Activated CD8-positive, alpha-beta memory T cell treated with anti-CD3 and anti-CD28 coated beads, Interleukin-2, amount 50 U/mL, for 4 hours (primary cell): ENCODE data around the gene SLC39A7.

ENCODE experiments used
- DNase-seq: peaks from one replicate; pipeline ENCODE4 v3.0.0-alpha.2; 2020

The SLC39A7 gene

DNA sequence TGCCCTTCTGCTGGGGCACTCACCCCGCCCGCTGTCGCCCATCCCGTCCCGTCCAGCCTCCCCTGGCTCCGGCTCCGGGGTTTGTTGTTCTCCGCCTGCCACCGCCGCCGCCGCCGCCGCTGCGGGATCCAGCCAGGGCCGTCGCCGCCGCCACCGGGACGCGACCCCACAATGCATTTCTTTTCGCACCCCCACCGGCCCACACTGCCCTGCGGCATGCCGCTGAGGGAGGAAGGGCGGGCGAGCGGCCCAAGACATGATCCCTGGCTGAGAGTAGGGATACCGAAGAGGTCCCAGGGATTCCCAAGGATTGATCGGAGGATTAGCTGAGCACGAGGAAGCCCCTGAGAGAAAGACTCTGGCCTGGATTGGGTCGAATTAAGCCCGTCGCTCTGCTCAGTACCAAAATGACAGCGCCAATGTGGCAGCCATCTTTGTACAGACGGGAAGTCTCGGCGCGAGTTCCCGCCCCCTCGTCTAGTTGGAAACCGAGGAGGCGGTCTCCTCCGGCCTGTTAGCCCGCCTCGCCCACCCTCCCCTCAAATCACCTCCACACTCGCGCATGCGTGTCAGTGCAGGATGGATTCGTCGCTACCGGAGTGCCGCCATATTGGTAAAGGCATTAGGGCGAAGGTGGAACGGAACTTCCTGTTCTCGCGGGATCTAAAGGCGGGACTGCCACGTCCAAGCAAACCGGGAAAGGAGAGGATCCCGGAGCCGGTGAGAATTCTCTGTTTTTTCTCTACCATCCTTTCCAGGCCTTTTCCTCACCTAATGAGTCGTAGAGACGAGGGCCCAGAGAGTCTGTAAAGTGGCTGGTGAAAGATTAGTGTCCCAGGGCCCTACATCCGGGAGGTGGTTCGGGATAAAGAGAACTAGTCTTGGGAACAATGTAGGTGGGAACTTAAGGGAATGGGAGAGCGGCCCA, at the start of gene SLC39A7, which contains the start of gene RXRB:
Gene SLC39A7, plus strand, starts transcription at position 649 of the 928 bp plus-strand sequence. CDS start 379 bp downstream, outside the sequence.
Gene RXRB, minus strand, starts transcription at position 447 of the 928 bp plus-strand sequence. Its CDS starts 189 bp downstream, at position 258.
- DNase-seq: peak; percentile 98

GRCh38 chr6:33151050-33151449, 49.6 kb upstream of the SLC39A7 start:
- DNase-seq: no peak

GRCh38 chr6:33154349-33154748, 46.3 kb upstream of the SLC39A7 start:
- DNase-seq: no peak

DNA sequence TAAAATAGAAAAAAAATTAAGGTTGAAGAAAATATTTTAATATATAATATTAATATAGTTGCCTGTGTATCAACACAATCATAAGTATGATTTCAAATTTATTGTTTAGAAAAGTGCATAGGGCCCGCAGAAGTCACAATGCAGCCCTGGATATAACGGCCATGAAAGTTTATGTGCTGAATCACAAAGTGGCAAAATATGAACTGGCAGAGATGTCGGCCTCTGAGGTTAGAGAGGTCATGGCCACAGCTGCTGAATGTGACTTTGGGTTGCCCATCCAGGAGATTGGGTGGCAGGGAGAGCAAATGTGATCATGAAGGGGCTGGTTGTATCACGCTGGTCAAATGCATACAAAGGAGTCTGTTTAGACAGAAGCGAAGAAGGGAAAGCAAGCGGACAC, 44.1 kb upstream of the SLC39A7 start:
- no peak for DNase-seq

DNA sequence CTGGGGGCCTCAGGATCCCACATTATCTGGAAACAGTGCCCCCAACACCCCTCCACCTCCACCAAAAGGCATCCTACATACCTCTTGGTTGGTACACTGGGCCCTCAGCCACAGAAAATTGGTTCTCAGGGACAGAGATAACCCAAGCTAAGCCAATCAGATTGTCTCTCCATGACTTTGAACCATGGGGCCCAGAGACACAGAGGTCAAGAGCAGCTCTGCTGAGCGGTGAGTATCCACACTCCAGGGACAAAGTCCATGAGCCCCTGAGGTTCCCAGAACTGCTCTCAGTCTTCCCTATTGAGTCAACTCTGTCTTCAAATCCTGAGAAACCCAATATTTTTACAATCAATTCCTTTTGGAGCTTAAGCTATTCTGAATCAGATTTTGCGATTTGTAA, 43.7 kb upstream of the SLC39A7 start:
- DNase-seq: no peak

- no peak for DNase-seq
Observed at GRCh38 chr6:33160096-33160495, 40.6 kb upstream of the SLC39A7 start.

GRCh38 chr6:33160728-33161344, 39.8 kb upstream of the SLC39A7 start:
- no peak for DNase-seq

DNA sequence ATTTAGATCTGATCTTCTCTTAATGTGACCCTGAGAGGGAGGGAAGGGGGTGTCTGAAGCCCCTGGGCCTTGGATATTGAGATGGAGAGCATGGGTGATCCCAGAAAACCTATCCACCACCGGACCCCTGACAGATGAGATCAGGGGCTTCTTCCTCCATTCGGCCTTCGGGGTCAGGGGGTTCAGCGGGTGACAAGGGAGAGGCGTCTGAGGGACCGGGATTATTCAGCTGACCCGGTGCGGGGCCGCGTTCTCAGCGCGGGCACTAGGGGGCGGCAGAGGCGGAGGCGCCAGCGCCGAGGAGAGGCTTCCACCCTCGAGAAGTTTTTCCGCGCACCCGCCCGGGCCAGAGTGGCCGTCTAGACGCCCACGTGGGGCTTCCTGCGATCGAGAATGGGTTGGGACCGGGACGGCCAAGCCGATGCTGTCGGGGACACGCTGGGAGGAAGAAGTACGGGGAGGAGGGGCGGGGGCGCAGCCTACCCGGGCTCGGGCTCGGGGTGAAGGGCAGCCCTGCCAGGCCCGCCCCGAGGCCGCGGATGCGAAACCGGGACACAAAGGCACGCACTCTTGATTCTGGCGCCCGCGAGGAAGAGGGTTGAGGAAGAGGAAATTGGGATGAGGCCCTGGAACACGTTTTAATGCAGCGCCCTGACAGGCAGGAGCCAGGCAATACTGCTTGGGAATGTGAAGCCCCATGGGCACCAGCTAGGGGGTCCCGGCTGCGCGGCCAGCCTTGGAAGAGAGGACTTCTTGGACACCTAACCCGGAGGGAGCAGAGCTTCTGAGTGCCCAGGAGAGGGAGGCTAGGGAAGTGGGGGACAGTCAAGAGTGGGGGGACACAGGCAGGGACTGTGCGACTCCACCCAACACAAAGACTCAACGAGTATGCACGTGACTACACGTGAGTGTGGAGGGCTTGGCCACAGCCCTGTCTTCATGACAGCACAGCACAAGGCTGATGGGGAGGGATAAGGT, 39.0 kb upstream of the SLC39A7 start:
- DNase-seq: peak; percentile 87

DNA sequence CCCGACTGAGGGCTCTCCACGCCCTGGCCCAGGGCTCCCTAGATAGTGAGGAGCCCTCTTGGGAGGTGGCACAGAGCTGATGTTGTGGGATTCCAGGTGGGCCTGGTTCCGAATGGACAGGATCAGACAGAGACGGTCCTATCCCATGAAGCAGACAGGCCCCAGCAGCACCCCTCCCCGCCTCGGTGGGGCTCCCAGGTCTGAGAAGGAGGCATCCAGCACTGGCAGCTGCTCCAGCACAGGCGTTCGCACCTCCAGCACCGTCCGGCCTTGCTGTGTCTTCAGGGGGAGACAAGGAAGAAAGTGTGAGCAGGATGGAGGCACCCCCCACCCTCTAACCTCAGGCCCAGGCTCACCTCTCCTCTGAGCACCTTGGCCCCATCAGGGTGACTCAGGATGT, 37.1 kb upstream of the SLC39A7 start:
- no peak for DNase-seq

DNA sequence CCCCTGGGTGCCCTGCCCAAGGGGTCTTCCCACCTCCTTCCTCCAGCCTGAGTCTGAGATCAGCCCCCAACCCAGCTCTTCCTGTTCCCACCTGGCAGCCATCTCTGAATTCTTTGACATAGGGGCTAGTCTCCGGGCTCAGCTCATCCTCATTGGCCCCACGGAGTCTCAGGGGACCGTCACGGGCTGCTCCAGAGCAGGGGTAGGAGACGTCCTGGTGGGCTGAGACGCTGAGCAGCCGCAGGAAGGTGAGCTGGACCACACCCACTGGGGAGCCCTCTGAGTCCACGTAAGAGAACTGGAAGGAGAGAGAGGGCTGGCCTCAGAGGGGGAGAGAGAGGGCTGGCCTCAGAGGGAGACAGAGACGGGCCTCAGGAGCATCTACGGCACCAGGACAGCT, 36.5 kb upstream of the SLC39A7 start:
- no peak for DNase-seq

DNA sequence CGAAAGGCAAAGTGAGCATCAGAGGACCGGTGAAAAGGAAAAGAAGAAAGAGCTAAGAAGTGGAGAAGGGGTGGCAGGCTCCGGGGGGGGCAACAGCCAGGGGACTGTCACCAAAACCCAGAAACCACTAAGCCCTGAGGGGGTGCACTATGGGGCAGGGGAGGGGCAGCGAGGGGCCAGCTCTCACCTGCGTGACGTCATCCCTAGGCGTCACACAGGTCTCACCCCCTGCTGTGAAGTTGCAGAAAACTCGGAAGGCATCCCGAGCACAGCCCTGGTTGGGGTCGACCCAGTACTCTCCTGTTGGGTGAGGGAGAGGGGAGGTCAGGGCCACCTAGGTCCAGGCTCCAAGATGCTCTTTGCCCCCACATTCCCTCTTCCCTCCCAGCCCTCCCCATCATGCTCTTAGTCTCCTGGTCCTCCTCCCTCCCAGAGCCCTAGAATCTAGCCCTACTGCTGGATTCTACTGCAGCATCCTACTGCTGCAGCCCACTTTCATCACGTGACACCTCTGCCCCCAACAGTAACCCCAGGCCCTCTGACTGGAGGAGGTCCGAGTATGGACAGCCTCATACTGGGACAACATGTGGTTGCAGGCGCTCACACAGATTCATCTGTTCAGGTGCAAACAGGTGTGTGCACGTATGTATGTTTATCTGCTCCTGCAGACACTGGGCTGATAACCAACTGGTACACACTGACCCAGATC, 35.8 kb upstream of the SLC39A7 start:
- no peak for DNase-seq

- DNase-seq: no peak
Observed at GRCh38 chr6:33165581-33166258, 34.9 kb upstream of the SLC39A7 start.

- DNase-seq: no peak
Observed at GRCh38 chr6:33166363-33166762, 34.3 kb upstream of the SLC39A7 start.

DNA sequence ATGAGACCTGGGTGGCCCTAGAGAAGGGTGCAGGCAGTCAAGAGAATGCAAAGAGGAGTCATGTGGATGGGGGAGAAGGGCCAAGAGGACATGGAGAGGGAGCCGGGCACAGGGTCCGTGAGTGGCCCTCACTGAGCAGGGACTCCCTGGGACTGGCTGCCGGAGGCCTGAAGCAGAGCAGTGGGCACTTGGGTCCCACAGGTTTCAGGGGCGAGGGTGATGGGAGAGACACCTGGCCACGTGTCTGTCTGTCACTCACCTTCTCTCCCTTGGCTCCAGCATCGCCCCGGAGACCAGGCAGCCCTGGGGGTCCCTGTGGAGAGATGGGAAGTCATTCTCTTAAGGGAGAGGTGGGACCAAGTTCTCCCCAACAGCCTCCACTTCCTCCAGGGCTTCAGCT, 33.9 kb upstream of the SLC39A7 start:
- no peak for DNase-seq

DNA sequence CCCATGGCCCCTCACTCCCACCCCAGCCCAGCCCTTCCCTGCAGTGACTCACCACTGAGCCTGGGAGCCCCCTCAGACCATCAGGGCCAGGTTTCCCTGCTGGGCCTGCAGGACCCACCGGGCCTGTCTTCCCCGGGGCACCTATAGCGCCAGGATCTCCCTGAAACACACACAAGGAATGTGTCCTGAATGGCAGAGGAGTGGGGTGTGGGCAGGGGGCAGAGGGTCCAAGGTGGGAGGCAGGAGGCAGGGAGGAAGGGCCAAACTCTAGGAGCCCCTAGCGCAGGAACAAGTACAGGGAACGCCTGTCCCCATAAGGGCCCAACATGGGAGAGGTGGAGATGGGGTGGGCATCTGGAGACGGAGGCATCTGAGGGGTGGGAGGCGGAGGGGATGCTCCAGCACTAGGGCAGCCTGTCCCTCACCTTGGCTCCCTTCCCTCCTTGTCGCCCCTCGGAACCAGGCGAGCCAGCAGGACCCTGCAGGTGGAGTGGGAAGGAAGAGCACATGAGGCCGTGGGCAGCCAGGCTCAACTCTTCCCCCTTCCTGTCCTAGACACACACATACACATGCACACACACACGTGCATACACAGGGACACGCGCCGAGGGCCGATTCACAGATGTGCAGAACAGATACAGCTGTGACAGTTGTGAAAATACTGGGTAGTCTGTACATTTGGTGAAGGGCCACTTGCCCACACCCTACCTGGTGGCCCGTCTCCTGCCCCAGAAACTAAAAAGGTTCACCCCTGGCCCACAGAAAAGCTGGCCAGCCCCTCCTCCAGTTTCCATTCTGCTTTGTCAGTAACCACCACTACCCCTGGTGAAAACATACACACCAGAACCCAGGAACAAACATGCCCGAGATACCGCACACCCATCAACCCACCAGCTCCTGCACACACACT, 33.0 kb upstream of the SLC39A7 start:
- no peak for DNase-seq

- DNase-seq: no peak
Observed at GRCh38 chr6:33168284-33168601, 32.4 kb upstream of the SLC39A7 start.

DNA sequence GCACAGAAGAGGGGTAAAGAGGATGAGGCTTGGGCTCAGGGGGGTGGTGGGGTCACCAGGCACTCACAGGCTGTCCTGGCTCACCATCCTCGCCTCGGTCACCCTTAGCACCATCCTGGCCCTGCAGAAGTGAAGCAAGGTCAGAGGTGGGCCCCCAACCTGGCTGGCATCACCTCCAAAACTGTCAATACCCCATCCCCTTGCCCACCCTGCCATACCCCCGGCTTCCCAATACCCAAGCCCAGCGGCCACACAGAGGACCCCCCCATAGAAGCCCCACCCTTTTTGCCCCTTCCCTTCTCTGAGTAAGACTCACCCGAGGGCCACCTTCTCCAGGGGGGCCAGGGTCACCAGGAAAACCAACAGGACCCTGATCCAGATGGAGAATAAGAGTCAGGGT, 32.0 kb upstream of the SLC39A7 start:
- no peak for DNase-seq

DNA sequence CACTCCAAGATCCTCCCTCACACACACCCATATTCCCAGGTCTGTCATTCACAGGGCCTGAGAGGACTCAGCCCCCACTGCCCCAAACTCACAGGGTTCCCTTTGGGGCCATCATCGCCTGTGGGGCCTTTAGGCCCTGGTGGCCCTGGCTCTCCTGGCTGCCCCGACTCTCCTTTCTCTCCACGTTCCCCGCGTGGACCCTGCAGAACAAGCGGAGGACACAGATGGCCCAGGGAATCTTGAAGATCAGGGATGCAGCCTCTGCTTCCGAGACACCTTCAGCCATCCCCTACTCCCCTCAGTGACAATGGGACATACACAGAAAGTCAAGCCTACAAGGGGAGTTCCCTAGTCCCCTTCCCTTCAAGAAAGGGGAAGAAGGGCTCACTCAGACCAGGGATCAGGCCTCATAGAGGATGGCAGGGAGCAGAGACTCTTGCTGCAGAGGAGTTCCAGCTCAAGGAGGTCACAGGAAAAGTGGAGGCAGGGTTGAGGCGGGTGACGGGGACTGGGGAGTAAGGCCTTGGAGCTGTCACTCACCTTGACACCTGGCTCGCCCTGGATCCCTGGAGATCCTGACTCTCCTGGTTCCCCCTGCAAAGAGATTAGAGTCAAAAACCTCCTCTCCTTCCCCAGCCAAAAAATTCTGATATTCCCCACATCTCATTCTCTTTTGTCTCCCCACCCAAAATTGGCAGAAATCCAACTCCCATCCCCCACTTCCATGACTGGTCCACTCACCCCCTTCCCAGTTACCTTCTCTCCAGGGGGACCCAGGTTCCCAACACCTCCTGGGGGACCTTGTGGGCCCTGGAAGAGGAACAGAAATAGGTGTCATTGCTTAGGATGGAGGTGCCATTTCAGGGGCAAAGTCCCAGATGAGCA, 31.1 kb upstream of the SLC39A7 start:
- no peak for DNase-seq

- no peak for DNase-seq
Observed at GRCh38 chr6:33170176-33171015, 30.3 kb upstream of the SLC39A7 start.
